H1 (cell line): ENCODE measurements around the gene BPIFB2. TPM values are rescaled to one million over a fixed set of nuclear protein-coding genes. Genes with fewer than 3 reads are reported as not detected.

Experiments used
- CTCF ChIA-PET: fragments of 300-600 bp; sonication (Branson Sonifier 250); formaldehyde crosslinking; loops from one replicate; lab custom pipeline; 2021; ENCODE audit not compliant: partially characterized antibody; lab: Charles Lee
- POLR2A ChIA-PET: fragments of 300-600 bp; sonication (Branson Sonifier 250); formaldehyde crosslinking; loops from one replicate; lab custom pipeline; 2021; ENCODE audit warnings: inconsistent platforms; ENCODE audit not compliant: partially characterized antibody; lab: Charles Lee
- DNase-seq, 2 experiments: peaks; one replicate each; pipeline versions ENCODE4 v3.0.0 to v3.0.0-alpha.2; 2010 to 2022; ENCODE audit warnings: low spot score in 2 of 2, low read depth in 1 of 2, mixed read lengths in 1 of 2
- FAIRE-seq: peaks from 2 replicates; lab custom pipeline; 2011; peaks lifted over from hg19 to GRCh38; lab: Jason Lieb, UNC
- H2AFZ ChIP-seq: 2 replicates; pipeline ENCODE4 v1.8.1; 2012; ENCODE audit warnings: low read length, inconsistent platforms
- H2AK5ac ChIP-seq: 2 replicates; pipeline ENCODE4 v1.6.1; 2013; ENCODE audit warnings: low read depth, low read length
- H2BK120ac ChIP-seq: replicated peaks from 2 replicates; pipeline ENCODE3; 2013; ENCODE audit warnings: low read depth, low read length, inconsistent platforms
- H2BK12ac ChIP-seq: 2 replicates; pipeline ENCODE4 v1.6.1; 2013; ENCODE audit warnings: low read depth, low read length
- H2BK15ac ChIP-seq: 2 replicates; pipeline ENCODE4 v1.6.1; 2013; ENCODE audit warnings: low read length
- H2BK20ac ChIP-seq: 2 replicates; pipeline ENCODE4 v1.6.1; 2013; ENCODE audit warnings: low read length
- H2BK5ac ChIP-seq: 2 replicates; pipeline ENCODE4 v1.6.1; 2013; ENCODE audit warnings: low read depth, low read length
- H3K14ac ChIP-seq: 2 replicates; pipeline ENCODE4 v1.6.1; 2013; ENCODE audit warnings: inconsistent platforms; ENCODE audit not compliant: insufficient read length
- H3K18ac ChIP-seq: 2 replicates; pipeline ENCODE4 v1.6.1; 2013; ENCODE audit warnings: low read length; ENCODE audit errors: extremely low read depth
- H3K23ac ChIP-seq: 2 replicates; pipeline ENCODE4 v1.6.1; 2013; ENCODE audit warnings: inconsistent platforms; ENCODE audit not compliant: insufficient read length
- H3K23me2 ChIP-seq: 2 replicates; pipeline ENCODE4 v1.6.1; 2013; ENCODE audit warnings: low read depth, low read length
- H3K27ac ChIP-seq: 2 replicates; pipeline ENCODE4 v1.6.1; 2011; ENCODE audit warnings: low read depth, low read length, inconsistent platforms
- H3K27me3 ChIP-seq, 4 experiments: replicated peaks in 1 of 4; 1 replicate in 1 of 4; 2 replicates in 3 of 4; pipeline versions ENCODE4 v1.6.1 to v1.8.1; 2011 to 2013; ENCODE audit warnings: low read length in 3 of 4, mild to moderate bottlenecking in 3 of 4, inconsistent platforms in 2 of 4, mixed read lengths in 2 of 4, moderate library complexity in 1 of 4; ENCODE audit not compliant: control insufficient read depth in 3 of 4, insufficient read depth in 3 of 4; ENCODE audit errors: extremely low read depth in 1 of 4
- H3K36me3 ChIP-seq, 4 experiments: 2 replicates each; pipeline versions ENCODE4 v1.6.1 to v1.8.1; 2011 to 2013; ENCODE audit warnings: mild to moderate bottlenecking in 4 of 4, low read length in 3 of 4, moderate library complexity in 2 of 4, control low read depth in 1 of 4, inconsistent platforms in 1 of 4; ENCODE audit not compliant: insufficient read depth in 4 of 4, control insufficient read depth in 2 of 4
- H3K4ac ChIP-seq: replicated peaks from 2 replicates; pipeline ENCODE3; 2013; ENCODE audit warnings: low read length, low read depth, mixed read lengths, inconsistent platforms; ENCODE audit not compliant: insufficient read length
- H3K4me1 ChIP-seq, 4 experiments: replicated peaks in 1 of 4; 1 replicate in 1 of 4; 2 replicates in 3 of 4; pipeline versions ENCODE4 v1.6.1 to v1.8.1; 2011 to 2013; ENCODE audit warnings: low read length in 3 of 4, inconsistent platforms in 2 of 4, mixed read lengths in 1 of 4; ENCODE audit not compliant: insufficient read depth in 4 of 4, control insufficient read depth in 3 of 4
- H3K4me2 ChIP-seq, 2 experiments: 2 replicates each; pipeline versions ENCODE4 v1.6.1 to v1.8.1; 2011 to 2013; ENCODE audit warnings: low read depth in 2 of 2, low read length in 2 of 2, control low read depth in 1 of 2, inconsistent platforms in 1 of 2, mild to moderate bottlenecking in 1 of 2; ENCODE audit not compliant: insufficient read depth in 1 of 2
- H3K4me3 ChIP-seq, 4 experiments: fragments of 200-600, 300-600 bp in 1 of 4; sonication (generic), shearing (Covaris generic), sonication (Bioruptor Twin) in 1 of 4; 2 replicates each; pipeline versions ENCODE4 v1.5.1 to v1.8.1; 2011 to 2016; ENCODE audit warnings: low read length in 4 of 4, low read depth in 3 of 4, control low read depth in 2 of 4, inconsistent platforms in 2 of 4, mild to moderate bottlenecking in 2 of 4, mixed read lengths in 1 of 4, moderate library complexity in 1 of 4; ENCODE audit not compliant: insufficient read depth in 2 of 4; ENCODE audit errors: extremely low read depth in 1 of 4
- H3K56ac ChIP-seq: replicated peaks from 2 replicates; pipeline ENCODE3; 2013; ENCODE audit warnings: low read depth, mild to moderate bottlenecking, mixed read lengths, low read length, inconsistent platforms; ENCODE audit not compliant: insufficient read length
- H3K79me1 ChIP-seq: 2 replicates; pipeline ENCODE4 v1.6.1; 2013; ENCODE audit warnings: low read depth, low read length, control low read depth
- H3K79me2 ChIP-seq, 2 experiments: 2 replicates each; pipeline versions ENCODE4 v1.6.1 to v1.8.1; 2012 to 2013; ENCODE audit warnings: low read length in 2 of 2, mild to moderate bottlenecking in 2 of 2, inconsistent platforms in 1 of 2; ENCODE audit not compliant: insufficient read depth in 2 of 2, control insufficient read depth in 1 of 2
- H3K9ac ChIP-seq, 4 experiments: replicated peaks in 1 of 4; 1 replicate in 1 of 4; 2 replicates in 3 of 4; pipeline versions ENCODE4 v1.6.1 to v1.8.1; 2011 to 2013; ENCODE audit warnings: low read depth in 3 of 4, low read length in 3 of 4, control low read depth in 2 of 4, mild to moderate bottlenecking in 2 of 4, moderate library complexity in 2 of 4, inconsistent platforms in 1 of 4; ENCODE audit errors: extremely low read depth in 1 of 4
- H3K9me3 ChIP-seq, 2 experiments: 2 replicates each; pipeline versions ENCODE4 v1.6.1 to v1.8.1; 2012 to 2013; ENCODE audit warnings: mild to moderate bottlenecking in 2 of 2, moderate library complexity in 2 of 2, control low read depth in 1 of 2, inconsistent platforms in 1 of 2, low read depth in 1 of 2, low read length in 1 of 2, mixed read lengths in 1 of 2; ENCODE audit not compliant: insufficient read depth in 2 of 2
- H4K20me1 ChIP-seq, 2 experiments: replicated peaks in 1 of 2; 2 replicates each; pipeline versions ENCODE3 to v1.8.1; 2011 to 2013; ENCODE audit warnings: inconsistent platforms in 2 of 2, low read length in 2 of 2, mild to moderate bottlenecking in 1 of 2; ENCODE audit not compliant: insufficient read depth in 2 of 2, control insufficient read depth in 1 of 2
- H4K5ac ChIP-seq: 2 replicates; pipeline ENCODE4 v1.6.1; 2013; ENCODE audit warnings: low read length, low read depth, mixed read lengths, inconsistent platforms; ENCODE audit not compliant: insufficient read length
- H4K8ac ChIP-seq: 2 replicates; pipeline ENCODE4 v1.8.0; 2013; ENCODE audit warnings: mild to moderate bottlenecking, moderate library complexity, low read length, inconsistent platforms; ENCODE audit not compliant: insufficient read depth; ENCODE audit errors: extremely low read depth
- H4K91ac ChIP-seq: replicated peaks from 2 replicates; pipeline ENCODE3; 2013; ENCODE audit warnings: low read length, mixed read lengths, inconsistent platforms; ENCODE audit not compliant: insufficient read length
- CBX5 ChIP-seq: fragments of 300-800, 300-1000 bp; sonication (generic); IDR thresholded peaks from 2 replicates; pipeline ENCODE4 v1.7.1; 2016; ENCODE audit warnings: antibody characterized with exemption, low read length, low read depth
- EGR1 ChIP-seq: IDR thresholded peaks from 2 replicates; pipeline ENCODE4 v1.6.1; 2011; ENCODE audit warnings: low read depth, low read length, borderline replicate concordance
- WGBS, 2 experiments: shearing (Covaris generic) in 1 of 2; methylation state at CpG; one replicate each; pipeline versions ENCODE4 v1.1.6 to v1.1.7; 2013 to 2015; ENCODE audit warnings: low lambda C conversion rate in 2 of 2, mixed read lengths in 2 of 2, inconsistent platforms in 1 of 2, low coverage in 1 of 2, missing lambda C conversion rate in 1 of 2; ENCODE audit not compliant: insufficient replicate concordance in 2 of 2, insufficient coverage in 1 of 2, insufficient read length in 1 of 2; ENCODE audit errors: extremely low coverage in 1 of 2, missing lambda C conversion rate in 1 of 2; 5-methylcytosine and 5-hydroxymethylcytosine counted together
- polyA plus RNA-seq, 7 experiments: library from polyadenylated mRNA; depleted of rRNA in 3 of 7; stranded (reverse) in 5 of 7; unstranded in 2 of 7; fragments of >200 nt in 5 of 7; fragments of 200-250 nt in 2 of 7; gene quantifications; 1 replicate in 5 of 7; 2 replicates in 1 of 7; 4 replicates in 1 of 7; pipeline versions ENCODE4 v1.2.1 to v1.2.3, GENCODE V29; 2011 to 2013; ENCODE audit warnings: missing spikeins in 2 of 7, mixed read lengths in 2 of 7
- total RNA-seq: library from RNA; stranded (reverse); fragmentation: NEBNext Ultra II Directional; extraction: Animal tissue kit (Norgen Biotek cat#: 25700); gene quantifications from 2 replicates; pipeline ENCODE4 v1.2.1, GENCODE V29; 2021

BPIFB2 gene
- total and polyA plus RNA-seq, 2 of the 8 experiments (the other 6 are each of a cell fraction or from before 2014, with no cell fraction given), result not detected

- 85% methylated on average over 9 of the region's 9 CpGs; no CpG with 5 or more reads in 1 of the 2 experiments for WGBS, 2 experiments
- ChIA-PET CTCF (interaction anchor here (0.9 to 1.0 kb wide), 2 partner anchors 9 to 26 kb away, joined by 3 read pairs; no protein-coding TSS in a partner anchor), POLR2A (no interaction called here)
- H3K4me1 ChIP-seq, result no peaks in the 10 kb centered on the region
- H3K79me1 ChIP-seq, result no peaks in the 10 kb centered on the region
- H3K9me3 ChIP-seq, result no peaks in the 10 kb centered on the region
- H3K79me2 ChIP-seq, result no peaks in the 10 kb centered on the region
- H4K5ac ChIP-seq, result no peak overlapping the region
- no peaks in the 10 kb centered on the region for H3K36me3 ChIP-seq
- no peak overlapping the region for H4K8ac ChIP-seq
- H3K23me2 ChIP-seq, result no peaks in the 10 kb centered on the region
- H3K23ac ChIP-seq, result no peak overlapping the region
- H2BK5ac ChIP-seq, result no peak overlapping the region
- no peak overlapping the region for H3K27ac ChIP-seq
- no peak overlapping the region for H2AFZ ChIP-seq
- H2BK20ac ChIP-seq, result no peak overlapping the region
- DNase-seq (no peak), FAIRE-seq (no peak)
- H2AK5ac ChIP-seq, result no peak overlapping the region
- no peak overlapping the region for H2BK15ac ChIP-seq
- H3K4ac ChIP-seq, result no peak overlapping the region
- H2BK120ac ChIP-seq, result no peak overlapping the region
- H3K14ac ChIP-seq, result no peak overlapping the region
- H3K18ac ChIP-seq, result no peak overlapping the region
- TF ChIP-seq EGR1 (no peak), CBX5 (no peak)
- H4K91ac ChIP-seq, result no peak overlapping the region
- no peak overlapping the region for H3K56ac ChIP-seq
- no peak overlapping the region for H3K4me3 ChIP-seq
- H3K9ac ChIP-seq, result no peak overlapping the region
- H2BK12ac ChIP-seq, result no peak overlapping the region
- H3K4me2 ChIP-seq, result no peak overlapping the region
- no peaks in the 10 kb centered on the region for H4K20me1 ChIP-seq
- H3K27me3 ChIP-seq, result no peaks in the 10 kb centered on the region
Measured at GRCh38 chr20:33062105-33062824, 54.8 kb downstream of the BPIFB2 start.
